HL-60 (cell line): Measurements from ENCODE around the gene TLR5.

Experiments used
- DNase-seq, 2 experiments: peaks; one replicate each; pipeline ENCODE4 v3.0.0-alpha.2; 2010 to 2020; ENCODE audit warnings: low read depth in 1 of 2, low spot score in 1 of 2
- H3K27ac ChIP-seq: fragments of 250-450 bp; sonication (Bioruptor Pico); replicated peaks from 2 replicates; pipeline ENCODE4 v1.5.1; 2020; ENCODE audit warnings: mild to moderate bottlenecking, moderate library complexity
- H3K27me3 ChIP-seq: fragments of 250-450 bp; sonication (Bioruptor Pico); 2 replicates; pipeline ENCODE4 v1.5.1; 2021; ENCODE audit warnings: mild to moderate bottlenecking, moderate library complexity; ENCODE audit not compliant: insufficient read depth, poor library complexity, severe bottlenecking
- H3K4me3 ChIP-seq: replicated peaks from 2 replicates; pipeline ENCODE4 v1.5.1; 2011; ENCODE audit warnings: mild to moderate bottlenecking, control low read depth, low read length; ENCODE audit not compliant: insufficient read depth
- CTCF ChIP-seq: IDR thresholded peaks from one replicate; pipeline ENCODE4 v1.5.1; 2011; ENCODE audit warnings: low read length, control low read depth, inconsistent platforms; ENCODE audit not compliant: insufficient read depth
- GABPA ChIP-seq: IDR thresholded peaks from 2 replicates; pipeline ENCODE4 v1.6.1; 2012; ENCODE audit warnings: low read depth
- POLR2AphosphoS5 ChIP-seq: IDR thresholded peaks from 2 replicates; pipeline ENCODE4 v1.6.1; 2012; ENCODE audit warnings: low read depth
- REST ChIP-seq: IDR thresholded peaks from 2 replicates; pipeline ENCODE4 v1.6.1; 2012; ENCODE audit warnings: low read depth; ENCODE audit not compliant: insufficient replicate concordance
- SPI1 ChIP-seq: IDR thresholded peaks from 2 replicates; pipeline ENCODE4 v1.6.1; 2012; ENCODE audit warnings: low read depth, mild to moderate bottlenecking, borderline replicate concordance

Gene TLR5

GRCh38 chr1:223062177-223062576 lies 80.9 kb downstream of the TLR5 start:
- TF ChIP-seq POLR2AphosphoS5, result no peak
- TF ChIP-seq GABPA, result no peak
- no peak for TF ChIP-seq SPI1
- no peak for TF ChIP-seq REST
- no peak for TF ChIP-seq CTCF
- peak in 1 of 2 experiments; percentile 21 for DNase-seq
- Histone ChIP-seq H3K4me3 (no peak overlapping the region), H3K27me3 (no peaks in the 10 kb centered on the region), H3K27ac (no peak overlapping the region)

GRCh38 chr1:223059526-223059925 lies 83.5 kb downstream of the TLR5 start:
- Histone ChIP-seq H3K4me3 (no peak overlapping the region), H3K27ac (no peak overlapping the region), H3K27me3 (no peaks in the 10 kb centered on the region)
- TF ChIP-seq REST (no peak), CTCF (no peak), SPI1 (no peak), POLR2AphosphoS5 (no peak), GABPA (no peak)
- no peak for DNase-seq
